NCI-H2171 (cell line): Measurements from ENCODE around the gene FKBP9.
"Not testable (repeated sequence)": the region's sequence is repeated elsewhere in the genome, so short reads cannot be mapped to it uniquely, and the experiment has no call there.

Source experiments
- DNase-seq: peaks from one replicate; lab custom pipeline; 2025; lab: John Stamatoyannopoulos, UW

The FKBP9 gene

DNA sequence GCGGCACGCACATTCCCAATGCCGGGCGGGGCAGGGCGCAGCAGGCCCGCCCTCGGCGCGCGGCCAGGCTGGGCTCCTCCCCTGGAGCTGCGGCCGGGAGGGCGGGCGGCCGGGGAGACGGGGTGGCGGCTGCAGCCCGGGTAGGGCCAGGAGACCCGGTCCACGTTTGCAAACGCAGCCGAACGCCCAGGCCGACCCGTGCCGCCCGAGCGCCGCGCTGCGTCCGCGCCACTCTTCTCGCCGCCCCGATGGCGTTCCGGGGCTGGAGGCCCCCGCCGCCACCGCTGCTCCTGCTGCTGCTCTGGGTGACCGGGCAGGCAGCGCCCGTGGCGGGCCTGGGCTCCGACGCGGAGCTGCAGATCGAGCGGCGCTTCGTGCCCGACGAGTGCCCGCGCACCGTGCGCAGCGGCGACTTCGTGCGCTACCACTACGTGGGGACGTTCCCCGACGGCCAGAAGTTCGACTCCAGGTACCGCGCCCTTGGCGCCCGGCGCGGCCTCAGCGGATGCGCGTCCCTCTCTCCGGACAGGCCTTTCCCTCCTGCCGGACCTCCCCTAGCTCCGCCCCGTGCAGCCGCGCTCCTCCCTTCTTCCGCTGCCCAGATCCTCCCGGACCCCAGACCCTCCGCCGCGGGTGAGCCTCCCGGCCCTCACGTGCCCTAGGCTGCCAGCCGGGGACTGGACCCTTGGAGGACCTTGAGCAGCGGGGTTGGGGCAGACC lies at the start of gene FKBP9:
Gene FKBP9 (plus strand): TSS at position 115 of the 720 bp plus-strand sequence. CDS start 134 bp downstream, at position 249.
- peak; percentile 73 for DNase-seq

GRCh38 chr7:32910195-32910594 lies 47.0 kb upstream of the FKBP9 start:
- DNase-seq, result no peak

GRCh38 chr7:32914184-32914583 lies 43.1 kb upstream of the FKBP9 start:
- no peak for DNase-seq

- no peak for DNase-seq
Observed at GRCh38 chr7:32915041-32915536, 42.2 kb upstream of the FKBP9 start.

- DNase-seq, result no peak
Observed at GRCh38 chr7:32916006-32916405, 41.2 kb upstream of the FKBP9 start.

GRCh38 chr7:32916994-32917393 lies 40.2 kb upstream of the FKBP9 start:
- DNase-seq, result not testable (repeated sequence)

- DNase-seq, result no peak
Observed at GRCh38 chr7:32921896-32922295, 35.3 kb upstream of the FKBP9 start.

DNA sequence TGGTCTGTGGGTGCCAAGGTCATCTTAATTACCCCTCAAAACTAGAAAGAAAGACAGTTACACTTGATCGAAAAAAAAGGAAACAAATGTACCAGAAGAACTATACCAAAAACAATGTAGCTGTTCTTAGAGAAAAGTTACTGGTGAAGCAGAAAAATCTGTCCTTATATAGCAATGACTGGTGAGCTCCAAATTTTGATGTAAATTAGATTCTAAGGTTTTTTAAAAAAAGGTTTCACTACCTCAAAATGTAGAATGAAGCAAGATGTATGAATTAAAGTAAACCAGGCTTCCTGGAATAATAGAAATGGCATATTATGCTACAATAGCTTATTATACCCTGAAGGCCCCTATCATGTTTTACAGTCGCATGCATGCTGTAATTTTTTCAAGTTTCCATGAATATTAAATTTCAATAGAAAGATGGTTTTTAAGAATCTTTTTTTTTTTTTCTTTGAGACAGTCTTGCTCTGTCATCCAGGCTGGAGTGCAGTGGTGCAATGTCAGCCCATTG lies 28.4 kb upstream of the FKBP9 start:
- no peak for DNase-seq

GRCh38 chr7:32929430-32930143 lies 27.7 kb upstream of the FKBP9 start:
- DNase-seq, result no peak

- DNase-seq, result no peak
Observed at GRCh38 chr7:32930378-32930777, 26.9 kb upstream of the FKBP9 start.

GRCh38 chr7:32935558-32935957 lies 21.7 kb upstream of the FKBP9 start:
- no peak for DNase-seq

GRCh38 chr7:32936689-32937088 lies 20.6 kb upstream of the FKBP9 start:
- DNase-seq, result no peak

DNA sequence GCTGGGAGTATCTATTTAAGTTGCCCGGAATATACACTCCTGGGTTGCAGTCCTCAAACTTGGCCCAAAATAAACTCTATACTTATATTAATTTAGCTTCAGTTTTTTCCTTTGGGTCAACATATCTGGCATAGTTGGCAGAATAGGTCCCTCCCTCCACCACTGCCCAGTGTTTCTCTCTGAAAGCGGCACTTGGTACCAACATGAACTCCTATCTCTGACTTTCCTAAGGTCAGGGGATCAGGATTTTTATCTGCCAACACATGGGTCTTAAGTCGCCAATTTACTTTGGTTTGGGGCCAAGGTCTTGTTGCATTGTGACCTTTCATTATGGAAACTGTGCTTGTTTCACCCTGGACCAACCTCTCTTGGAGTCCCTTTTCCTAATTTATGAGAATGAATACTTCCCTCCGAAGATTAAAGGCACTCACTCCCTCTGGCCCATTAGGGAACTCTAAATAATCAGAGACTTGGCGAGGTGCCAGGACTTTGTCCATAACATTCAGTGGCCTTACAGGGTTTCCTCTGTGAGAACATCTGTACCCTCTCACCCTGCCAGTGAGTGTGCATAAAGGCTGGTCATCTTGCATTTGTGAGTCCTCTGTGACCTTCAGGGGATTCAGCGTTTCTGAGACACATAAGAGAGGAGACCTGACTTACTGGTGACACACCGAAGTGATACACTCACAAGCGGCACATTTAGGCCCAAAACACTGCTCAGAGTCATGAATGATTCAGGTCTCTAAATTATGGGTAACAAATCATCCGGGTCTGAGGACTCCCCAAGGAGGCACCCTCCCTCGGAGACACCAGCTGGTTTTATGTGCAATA lies 19.7 kb upstream of the FKBP9 start:
- no peak for DNase-seq

- DNase-seq, result no peak
Observed at GRCh38 chr7:32941181-32941580, 16.1 kb upstream of the FKBP9 start.

GRCh38 chr7:32941681-32942414 lies 15.4 kb upstream of the FKBP9 start:
- DNase-seq, result no peak

- DNase-seq, result peak; percentile 70
Observed at GRCh38 chr7:32942415-32943251, 14.6 kb upstream of the FKBP9 start.

DNA sequence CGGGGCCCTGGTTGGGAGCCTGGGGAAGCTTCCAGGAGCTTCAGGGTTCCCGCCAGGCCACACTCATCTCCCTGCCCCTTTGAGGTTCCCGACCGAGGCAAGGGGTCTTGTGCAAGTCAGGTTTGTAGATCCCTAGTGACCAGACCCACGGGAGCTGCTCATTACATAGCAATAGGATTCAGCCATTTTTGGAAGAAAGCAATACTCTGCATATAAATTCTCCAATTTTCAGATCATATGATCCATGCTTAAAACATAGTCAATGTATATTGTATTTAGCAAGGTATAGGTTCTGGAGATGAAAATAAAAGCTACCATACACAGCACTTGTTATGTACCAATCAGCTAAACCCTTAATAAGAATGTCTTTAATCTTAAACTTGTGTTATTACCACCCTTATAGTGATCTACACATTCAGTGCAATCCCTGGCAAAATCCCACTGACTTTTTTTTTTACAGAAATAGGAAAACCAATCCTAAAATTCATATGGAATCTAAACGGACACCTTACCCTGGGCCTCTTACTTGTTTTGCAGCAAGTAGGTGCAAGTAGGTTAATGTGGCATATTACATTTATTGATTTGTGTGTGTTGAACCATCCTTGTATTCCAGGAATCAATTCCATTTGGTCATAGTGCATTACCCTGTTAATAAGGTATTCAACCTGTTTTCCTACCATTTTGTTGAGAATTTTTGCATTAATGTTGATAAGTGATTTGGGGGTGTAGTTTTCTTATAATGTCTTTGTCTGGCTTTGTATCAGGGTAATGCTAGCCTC lies 13.8 kb upstream of the FKBP9 start:
- no peak for DNase-seq

DNA sequence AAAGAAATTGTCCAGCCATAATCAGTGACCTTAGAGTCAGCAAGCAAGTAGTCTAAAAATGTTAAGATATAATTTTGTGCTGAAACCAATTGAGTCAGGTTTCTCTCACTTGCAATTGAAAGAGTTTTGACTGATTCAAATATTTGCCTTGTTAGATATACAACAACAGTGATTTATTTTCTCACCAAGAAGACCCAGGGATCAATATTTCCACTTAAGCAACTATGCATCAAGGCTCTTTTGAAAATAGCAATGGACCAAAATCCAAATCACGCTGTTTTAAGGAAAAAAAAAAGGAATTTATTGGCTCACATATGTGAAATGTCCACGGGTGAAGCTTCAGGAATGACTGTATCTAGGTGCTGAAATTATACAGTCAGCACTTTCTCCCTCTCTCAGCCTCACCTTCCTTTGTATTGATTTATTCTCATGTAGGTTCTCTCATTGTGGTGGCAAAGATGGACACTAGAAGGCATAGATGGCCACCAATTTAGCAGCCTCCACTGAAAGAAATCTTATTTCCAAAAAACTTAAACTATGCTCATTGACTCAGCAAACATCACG lies 9.7 kb upstream of the FKBP9 start:
- DNase-seq, result no peak

DNA sequence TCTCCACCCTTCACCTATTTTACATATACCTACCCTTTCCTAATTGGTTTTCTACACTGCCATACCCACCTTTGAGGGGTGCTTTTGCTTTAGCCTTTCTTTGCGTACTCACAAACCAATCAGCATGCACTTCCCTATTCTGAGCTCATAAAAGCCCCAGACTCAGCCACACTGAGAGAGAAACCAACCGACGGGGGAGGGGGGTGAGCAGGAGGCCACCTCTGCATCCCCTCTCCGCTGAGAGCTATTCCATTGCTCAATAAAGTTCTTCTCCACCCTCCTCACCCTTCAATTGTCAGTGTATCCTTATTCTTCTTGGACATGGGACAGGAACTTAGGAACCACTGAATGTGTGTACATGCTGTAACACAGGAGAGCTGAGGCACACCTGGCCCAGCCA lies 9.0 kb upstream of the FKBP9 start:
- no peak for DNase-seq

DNA sequence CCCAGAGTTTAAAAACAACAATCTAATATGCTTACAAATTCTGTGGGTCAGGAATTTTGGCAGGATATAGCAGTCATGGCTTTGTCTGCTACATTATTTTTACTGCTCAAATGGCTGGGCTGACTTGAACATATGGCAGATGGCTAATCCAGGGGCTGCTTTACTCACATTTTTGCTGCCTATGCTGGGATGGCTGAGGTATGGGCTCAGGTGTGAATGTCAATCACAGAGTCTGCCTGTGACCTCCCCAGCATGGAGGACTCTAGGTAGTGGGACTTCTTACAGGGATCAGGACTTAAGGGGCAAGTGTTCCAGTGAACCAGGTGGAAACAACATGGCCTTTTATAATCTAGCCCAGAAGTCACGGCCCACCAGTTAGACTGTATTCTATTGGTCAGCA lies 4.4 kb upstream of the FKBP9 start:
- DNase-seq, result no peak
